Common myeloid progenitor, CD34-positive (primary cell): ENCODE data around the gene CACNG7.
A peak's percentile ranks its signal among the peaks of the same experiment; 100 is the strongest.

Experiments used
- CTCF ChIA-PET: fragments of 350-600 bp; sonication (Branson Sonifier 250); formaldehyde crosslinking; loops from one replicate; lab custom pipeline; 2021; ENCODE audit warnings: antibody characterized with exemption; lab: Charles Lee
- POLR2A ChIA-PET: fragments of 350-600 bp; sonication (Branson Sonifier 250); formaldehyde crosslinking; loops from one replicate; lab custom pipeline; 2021; ENCODE audit warnings: antibody characterized with exemption; lab: Charles Lee
- DNase-seq, 3 donors: peaks; one replicate each; pipeline versions ENCODE4 v3.0.0 to v3.0.0-alpha.2; 2013
- H3K27ac ChIP-seq, 2 experiments: 1 replicate in 1 of 2; 2 replicates in 1 of 2; pipeline ENCODE4 v1.7.0; 2013; ENCODE audit warnings: inconsistent platforms in 2 of 2, low read length in 2 of 2, mild to moderate bottlenecking in 2 of 2, low read depth in 1 of 2, moderate library complexity in 1 of 2; ENCODE audit not compliant: severe bottlenecking in 2 of 2, insufficient read depth in 1 of 2, poor library complexity in 1 of 2
- H3K27me3 ChIP-seq, 5 experiments: replicated peaks in 2 of 5; 1 replicate in 3 of 5; 2 replicates in 2 of 5; pipeline versions ENCODE4 v1.6.1 to v1.7.0; 2013; ENCODE audit warnings: low read length in 4 of 5, mild to moderate bottlenecking in 2 of 5, moderate library complexity in 2 of 5, inconsistent platforms in 1 of 5; ENCODE audit not compliant: insufficient read depth in 5 of 5, control insufficient read depth in 4 of 5
- H3K36me3 ChIP-seq, 4 experiments: 1 replicate in 2 of 4; 2 replicates in 2 of 4; pipeline versions ENCODE4 v1.6.1 to v1.7.0; 2013; ENCODE audit warnings: low read length in 3 of 4, control low read depth in 1 of 4, mild to moderate bottlenecking in 1 of 4; ENCODE audit not compliant: control insufficient read depth in 4 of 4, insufficient read depth in 4 of 4
- H3K4me1 ChIP-seq, 4 experiments: 1 replicate in 3 of 4; 2 replicates in 1 of 4; pipeline versions ENCODE4 v1.6.1 to v1.7.1; 2013; ENCODE audit warnings: low read length in 3 of 4, mild to moderate bottlenecking in 3 of 4, control low read depth in 1 of 4, inconsistent platforms in 1 of 4, moderate library complexity in 1 of 4; ENCODE audit not compliant: control insufficient read depth in 4 of 4, insufficient read depth in 4 of 4; ENCODE audit errors: control extremely low read depth in 1 of 4
- H3K4me3 ChIP-seq, 7 experiments: 1 replicate in 4 of 7; 2 replicates in 3 of 7; pipeline versions ENCODE4 v1.5.1 to v1.7.0; 2013; ENCODE audit warnings: mild to moderate bottlenecking in 7 of 7, low read length in 6 of 7, moderate library complexity in 6 of 7, inconsistent platforms in 2 of 7, low read depth in 2 of 7, control low read depth in 1 of 7; ENCODE audit not compliant: insufficient read depth in 4 of 7, control insufficient read depth in 1 of 7; ENCODE audit errors: extremely low read depth in 1 of 7
- H3K9me3 ChIP-seq, 5 experiments: 1 replicate in 4 of 5; 2 replicates in 1 of 5; pipeline versions ENCODE4 v1.6.1 to v1.7.1; 2013; ENCODE audit warnings: low read length in 4 of 5, mild to moderate bottlenecking in 2 of 5, inconsistent platforms in 1 of 5, low read depth in 1 of 5, moderate library complexity in 1 of 5; ENCODE audit not compliant: control insufficient read depth in 4 of 5, insufficient read depth in 2 of 5; ENCODE audit errors: control extremely low read depth in 1 of 5
- WGBS: methylation state at CpG from one replicate; pipeline ENCODE4 v1.1.5; 2013; ENCODE audit not compliant: insufficient coverage; 5-methylcytosine and 5-hydroxymethylcytosine counted together

Gene CACNG7

DNA sequence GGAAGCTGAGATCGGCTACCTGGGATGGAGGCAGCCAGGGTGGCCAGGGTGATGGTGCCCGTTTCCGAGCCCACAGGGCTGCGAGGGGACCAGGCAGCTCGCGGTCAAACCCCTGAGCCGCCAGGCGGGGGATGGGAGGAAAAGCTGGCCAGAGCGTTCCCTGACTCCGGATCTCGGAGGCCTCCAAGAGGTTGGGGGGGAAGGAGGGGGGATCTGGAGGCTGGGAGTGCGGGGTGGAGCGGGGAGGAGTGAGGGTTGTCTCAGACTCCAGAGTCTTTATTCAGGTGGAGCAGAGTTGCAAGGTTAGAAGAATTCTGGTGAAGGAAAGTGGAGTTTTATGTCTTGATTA lies 1.1 kb downstream of the CACNG7 start:
- Histone ChIP-seq H3K4me3 (no peak overlapping the region), H3K27me3 (peaks cover 0 to 87% (median 30%) of the 10 kb centered on the region in 5 experiments), H3K27ac (no peak overlapping the region), H3K9me3 (no peaks in the 10 kb centered on the region), H3K4me1 (peaks cover 0 to 13% (median 8%) of the 10 kb centered on the region in 4 experiments), H3K36me3 (no peaks in the 10 kb centered on the region)
- WGBS: 1% methylated on average over 12 of the region's 13 CpGs
- DNase-seq: no peak
- POLR2A ChIA-PET: interaction anchor here (0.7 kb wide), 1 partner anchor 377 kb away, joined by 3 read pairs; no protein-coding TSS in a partner anchor
- CTCF ChIA-PET: no interaction called here

DNA sequence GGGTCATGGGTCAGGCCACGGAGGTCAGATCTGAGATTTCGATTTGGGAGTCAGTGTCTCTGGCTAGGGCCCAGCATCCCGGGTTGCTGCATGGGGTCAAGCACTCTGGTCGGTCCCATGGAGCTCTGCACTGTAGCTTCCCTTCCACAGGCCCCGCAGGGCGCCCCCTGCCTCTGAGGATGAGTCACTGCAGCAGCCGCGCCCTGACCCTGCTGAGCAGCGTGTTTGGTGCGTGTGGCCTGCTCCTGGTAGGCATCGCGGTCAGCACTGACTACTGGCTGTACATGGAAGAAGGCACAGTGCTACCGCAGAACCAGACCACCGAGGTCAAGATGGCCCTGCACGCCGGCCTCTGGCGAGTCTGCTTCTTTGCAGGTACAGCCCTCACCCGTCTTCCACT lies 3.6 kb downstream of the CACNG7 start:
- no peak for DNase-seq
- Histone ChIP-seq H3K27ac (no peak overlapping the region), H3K4me1 (peaks cover 0 to 11% (median 7%) of the 10 kb centered on the region in 4 experiments), H3K4me3 (no peak overlapping the region), H3K36me3 (no peaks in the 10 kb centered on the region), H3K9me3 (no peaks in the 10 kb centered on the region), H3K27me3 (peaks cover 0 to 66% (median 25%) of the 10 kb centered on the region in 5 experiments)
- ChIA-PET POLR2A (no interaction called here), CTCF (interaction anchor here (1.1 to 1.7 kb wide), 2 partner anchors 16 to 111 kb away, joined by 3 to 6 read pairs; no protein-coding TSS in a partner anchor)
- 72% methylated on average over 17 of the region's 18 CpGs for WGBS

DNA sequence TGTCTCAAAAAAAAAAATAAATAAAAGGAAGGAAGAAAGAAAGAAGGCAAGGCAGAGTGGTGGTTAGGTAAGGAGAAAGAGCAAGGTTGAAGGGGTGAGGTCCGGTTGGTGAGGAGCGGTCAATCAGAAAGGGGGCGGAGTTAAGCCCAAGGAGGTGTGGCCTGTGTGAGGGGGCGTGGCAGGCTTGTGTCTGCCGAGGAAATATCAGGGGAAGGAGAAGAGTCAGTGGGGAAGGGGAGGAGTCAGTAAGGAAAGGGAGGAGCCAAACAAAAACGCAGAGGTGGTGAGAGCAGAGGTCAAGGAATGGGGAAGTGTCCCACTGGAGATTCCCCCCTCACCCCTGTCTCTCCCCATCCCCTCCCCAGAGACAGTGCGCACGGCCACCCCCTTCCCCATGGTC lies 5.9 kb downstream of the CACNG7 start:
- Histone ChIP-seq H3K36me3 (no peaks in the 10 kb centered on the region), H3K4me3 (no peak overlapping the region), H3K4me1 (no peaks in the 10 kb centered on the region), H3K27ac (no peak overlapping the region), H3K27me3 (peaks cover 0 to 46% (median 10%) of the 10 kb centered on the region in 5 experiments), H3K9me3 (no peaks in the 10 kb centered on the region)
- ChIA-PET POLR2A (no interaction called here), CTCF (no interaction called here)
- 69% methylated on average over 6 of the region's 8 CpGs for WGBS
- no peak for DNase-seq

DNA sequence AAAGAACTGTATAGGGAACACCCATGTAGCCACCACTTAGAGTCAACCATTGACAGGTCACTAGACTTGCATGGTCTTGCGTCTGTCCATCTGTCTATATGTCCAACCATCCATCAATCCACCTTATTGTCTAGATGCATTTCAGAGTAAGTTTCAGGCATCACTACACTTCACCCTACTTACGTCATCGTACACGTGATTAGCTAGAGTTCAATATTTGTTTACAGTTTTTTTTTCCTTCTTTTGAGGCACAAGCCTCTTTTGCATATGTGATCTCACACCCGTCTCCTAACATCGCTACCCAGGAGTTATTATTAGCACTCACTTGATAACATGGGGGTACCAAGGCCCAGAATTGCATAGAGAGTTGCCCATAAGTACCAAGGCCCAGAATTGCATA lies 6.9 kb downstream of the CACNG7 start:
- CTCF ChIA-PET: no interaction called here
- no peaks in the 10 kb centered on the region for H3K4me1 ChIP-seq
- no peak overlapping the region for H3K4me3 ChIP-seq
- POLR2A ChIA-PET: no interaction called here
- no peak for DNase-seq
- 82% methylated on average over 4 of the region's 6 CpGs for WGBS
- H3K9me3 ChIP-seq: no peaks in the 10 kb centered on the region
- H3K27me3 ChIP-seq: peaks cover 0 to 36% (median 5%) of the 10 kb centered on the region in 5 experiments
- no peak overlapping the region for H3K27ac ChIP-seq
- H3K36me3 ChIP-seq: no peaks in the 10 kb centered on the region

DNA sequence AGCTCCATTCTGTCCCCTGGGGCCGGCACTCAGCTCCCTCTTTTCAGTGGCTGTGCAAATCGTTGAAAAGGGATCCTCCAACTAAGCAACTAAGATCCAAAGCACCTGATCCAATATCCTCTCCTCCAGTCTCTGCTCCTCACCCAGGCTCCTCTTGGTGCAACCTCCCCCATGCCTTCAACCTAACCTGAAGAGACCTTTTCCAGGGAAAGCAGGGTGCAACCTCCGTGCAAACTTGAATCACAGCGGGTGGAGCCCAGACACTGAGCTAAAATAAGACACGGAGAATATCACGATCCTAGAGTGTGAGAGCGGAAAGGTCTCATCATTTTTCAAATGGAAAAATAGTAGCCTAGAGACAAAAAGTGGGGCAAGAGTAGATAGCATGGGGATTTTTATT lies 8.3 kb downstream of the CACNG7 start:
- CTCF ChIA-PET: interaction anchor here (1.2 to 1.3 kb wide), 2 partner anchors 10 to 106 kb away, joined by 3 to 4 read pairs; no protein-coding TSS in a partner anchor
- peaks cover 0 to 24% (median 0%) of the 10 kb centered on the region in 5 experiments for H3K27me3 ChIP-seq
- no peak for DNase-seq
- POLR2A ChIA-PET: no interaction called here
- 92% methylated on average over 7 of the region's 7 CpGs for WGBS
- no peak overlapping the region for H3K4me3 ChIP-seq
- no peaks in the 10 kb centered on the region for H3K9me3 ChIP-seq
- H3K4me1 ChIP-seq: no peaks in the 10 kb centered on the region
- no peak overlapping the region for H3K27ac ChIP-seq
- no peaks in the 10 kb centered on the region for H3K36me3 ChIP-seq

DNA sequence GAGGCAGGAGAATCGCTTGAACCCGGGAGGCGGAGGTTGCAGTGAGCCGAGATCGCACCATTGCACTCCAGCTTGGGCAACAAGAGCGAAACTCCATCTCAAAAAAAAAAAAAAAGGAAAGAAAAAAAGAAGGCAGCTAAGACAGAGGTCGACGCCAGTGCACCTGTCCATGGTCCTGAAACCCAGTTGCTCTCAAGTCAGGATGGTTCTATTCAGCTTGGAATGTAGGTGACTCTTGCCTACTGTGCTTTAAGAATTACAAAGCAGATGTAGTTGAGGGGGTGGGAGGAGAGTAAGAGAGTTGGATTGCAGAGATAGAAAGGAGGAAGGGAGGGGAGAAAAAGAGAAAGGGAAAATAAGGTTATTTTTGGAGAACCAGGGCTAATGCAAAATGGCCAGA lies 18.7 kb downstream of the CACNG7 start:
- peak; percentile 74 to 90 (median 84) for DNase-seq
- peaks cover 0 to 3% (median 0%) of the 10 kb centered on the region in 5 experiments for H3K27me3 ChIP-seq
- 5% methylated on average over 2 of the region's 8 CpGs for WGBS
- no peaks in the 10 kb centered on the region for H3K36me3 ChIP-seq
- H3K4me3 ChIP-seq: no peak overlapping the region
- H3K27ac ChIP-seq: no peak overlapping the region
- ChIA-PET CTCF (no interaction called here), POLR2A (no interaction called here)
- no peaks in the 10 kb centered on the region for H3K9me3 ChIP-seq
- no peaks in the 10 kb centered on the region for H3K4me1 ChIP-seq

DNA sequence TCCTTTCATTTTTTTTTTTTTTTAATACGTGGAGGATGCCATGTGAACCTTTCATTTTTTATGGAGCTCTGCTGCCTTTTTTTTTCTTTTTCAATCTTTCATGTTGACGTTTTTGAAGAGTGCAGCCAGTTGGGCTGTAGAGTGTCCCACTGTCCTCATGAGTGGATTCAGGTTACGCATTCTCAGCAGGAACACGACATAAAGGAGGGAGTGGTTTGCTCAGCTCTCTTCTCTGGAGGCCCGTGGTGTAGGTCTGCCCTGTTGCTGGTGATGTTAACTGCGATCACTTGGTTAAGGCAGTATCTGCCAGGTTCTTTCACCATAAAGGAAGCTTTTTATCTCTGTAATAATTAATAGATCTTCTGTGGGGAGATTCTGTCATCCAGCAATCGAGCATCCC lies 27.0 kb downstream of the CACNG7 start:
- CTCF ChIA-PET: no interaction called here
- Histone ChIP-seq H3K36me3 (no peaks in the 10 kb centered on the region), H3K27ac (no peak overlapping the region), H3K27me3 (peaks cover 3 to 35% (median 6%) of the 10 kb centered on the region in 5 experiments), H3K4me3 (no peak overlapping the region), H3K4me1 (no peaks in the 10 kb centered on the region), H3K9me3 (peaks cover 0 to 9% (median 0%) of the 10 kb centered on the region in 5 experiments)
- POLR2A ChIA-PET: no interaction called here
- DNase-seq: no peak
- 63% methylated on average over 3 of the region's 7 CpGs for WGBS
